PC-3 (cell line): ENCODE measurements around the gene TWIST2. TPM values are rescaled to one million over a fixed set of nuclear protein-coding genes. Genes with fewer than 3 reads are reported as not detected.

Source experiments
- ATAC-seq: fragments of 200-7000 bp; cut with Tn5 transposase; 2 replicates; pipeline ENCODE4 v1.9.1; 2020; ENCODE audit warnings: mild to moderate bottlenecking, moderate library complexity
- BruUV-seq: library from RNA; stranded (reverse); fragments of 400-500 nt; replicated peaks from 2 replicates; lab custom pipeline; 2021; lab: Mats Ljungman, UMichigan
- CTCF ChIA-PET: fragments of 300-600 bp; sonication (Branson Sonifier 250); formaldehyde crosslinking; loops from one replicate; lab custom pipeline; 2022; ENCODE audit warnings: antibody characterized with exemption; lab: Charles Lee
- POLR2A ChIA-PET: fragments of 300-600 bp; sonication (Branson Sonifier 250); formaldehyde crosslinking; loops from one replicate; lab custom pipeline; 2022; ENCODE audit warnings: antibody characterized with exemption; ENCODE audit not compliant: unreplicated experiment; lab: Charles Lee
- DNase-seq: peaks from one replicate; pipeline ENCODE4 v3.0.0-alpha.2; 2015
- H2AFZ ChIP-seq: fragments of 300-600 bp; sonication (generic); 2 replicates; pipeline ENCODE4 v1.6.0; 2016; ENCODE audit warnings: antibody characterized with exemption, low read length
- H3F3A ChIP-seq: fragments of 300-600 bp; sonication (generic); one replicate; pipeline ENCODE4 v1.6.0; 2017; ENCODE audit warnings: antibody characterized with exemption, low read length, control low read depth, mild to moderate bottlenecking; ENCODE audit not compliant: unreplicated experiment
- H3K27ac ChIP-seq: fragments of 300-600 bp; sonication (generic); 2 replicates; pipeline ENCODE4 v1.5.1; 2016; ENCODE audit warnings: mild to moderate bottlenecking, low read length
- H3K27me3 ChIP-seq: fragments of 300-600 bp; sonication (generic); 2 replicates; pipeline ENCODE4 v1.6.1; 2016; ENCODE audit warnings: low read length, mixed read lengths
- H3K36me3 ChIP-seq: fragments of 300-600 bp; sonication (generic); 2 replicates; pipeline ENCODE4 v1.6.1; 2016; ENCODE audit warnings: low read depth, mixed run types, low read length, mixed read lengths
- H3K4me1 ChIP-seq: fragments of 300-600 bp; sonication (generic); 2 replicates; pipeline ENCODE4 v1.5.1; 2016; ENCODE audit warnings: low read length; ENCODE audit not compliant: insufficient read depth
- H3K4me2 ChIP-seq: fragments of 300-600 bp; sonication (generic); 2 replicates; pipeline ENCODE4 v1.6.0; 2016; ENCODE audit warnings: low read length
- H3K4me3 ChIP-seq: fragments of 300-600 bp; sonication (generic); 2 replicates; pipeline ENCODE4 v1.5.1; 2016; ENCODE audit warnings: mild to moderate bottlenecking, low read length, mixed read lengths
- H3K79me2 ChIP-seq: fragments of 300-600 bp; sonication (generic); 2 replicates; pipeline ENCODE4 v1.6.1; 2017; ENCODE audit warnings: low read length, mixed read lengths
- H3K9ac ChIP-seq: fragments of 300-600 bp; sonication (generic); 2 replicates; pipeline ENCODE4 v1.6.0; 2016; ENCODE audit warnings: mild to moderate bottlenecking, low read length
- H3K9me2 ChIP-seq: fragments of 300-600 bp; sonication (generic); replicated peaks from 2 replicates; pipeline ENCODE4 v1.6.1; 2016; ENCODE audit warnings: mixed run types, low read length, mixed read lengths
- H3K9me3 ChIP-seq: fragments of 300-600 bp; sonication (generic); 2 replicates; pipeline ENCODE4 v1.6.1; 2016; ENCODE audit warnings: low read length, mixed read lengths
- H4K20me1 ChIP-seq: fragments of 300-600 bp; sonication (generic); 2 replicates; pipeline ENCODE4 v1.6.1; 2016; ENCODE audit warnings: low read length, mixed read lengths
- CTCF ChIP-seq: fragments of 300-600 bp; sonication (generic); conservative IDR thresholded peaks from 2 replicates; pipeline ENCODE4 v1.5.1; 2017; ENCODE audit warnings: antibody characterized with exemption, low read depth, mild to moderate bottlenecking, low read length
- EZH2 ChIP-seq: fragments of 300-600 bp; sonication (generic); IDR thresholded peaks from one replicate; pipeline ENCODE4 v1.6.1; 2017; ENCODE audit warnings: antibody characterized with exemption, mild to moderate bottlenecking, low read length; ENCODE audit not compliant: unreplicated experiment
- EZH2phosphoT487 ChIP-seq: fragments of 300-600 bp; sonication (generic); IDR thresholded peaks from 2 replicates; pipeline ENCODE4 v1.6.1; 2018; ENCODE audit warnings: mild to moderate bottlenecking, antibody characterized with exemption, low read length, borderline replicate concordance
- intact Hi-C: fragments of 100-400 bp; cut with micrococcal nuclease; formaldehyde crosslinking; loops from 2 replicates; pipeline ENCODE4 v1.9.0; 2023
- total RNA-seq: library from RNA; depleted of rRNA; stranded (reverse); fragments of >200 nt; gene quantifications from 2 replicates; pipeline ENCODE4 v1.2.3, GENCODE V29; 2014

The TWIST2 gene
- total RNA-seq, 1 experiment from 2014 or later, result 4.4 TPM

GRCh38 chr2:238894950-238895298 is 47.0 kb downstream of the TWIST2 start:
- H3K36me3 ChIP-seq, result no peaks in the 10 kb centered on the region
- ChIA-PET POLR2A (no interaction called here), CTCF (no interaction called here)
- no peaks in the 10 kb centered on the region for H4K20me1 ChIP-seq
- H3K27me3 ChIP-seq, result no peaks in the 10 kb centered on the region
- no peak overlapping the region for H3K27ac ChIP-seq
- TF ChIP-seq EZH2phosphoT487 (no peak), CTCF (no peak), EZH2 (no peak)
- no peaks in the 10 kb centered on the region for H3F3A ChIP-seq
- H3K79me2 ChIP-seq, result no peaks in the 10 kb centered on the region
- BruUV-seq, result no TSS peak
- intact Hi-C loops, result no loop called here
- no peak overlapping the region for H3K4me2 ChIP-seq
- H3K4me1 ChIP-seq, result no peaks in the 10 kb centered on the region
- ATAC-seq, result no peak
- DNase-seq, result no peak
- H2AFZ ChIP-seq, result no peak overlapping the region
- H3K4me3 ChIP-seq, result no peak overlapping the region
- H3K9ac ChIP-seq, result no peak overlapping the region
- H3K9me3 ChIP-seq, result no peaks in the 10 kb centered on the region
- no peaks in the 10 kb centered on the region for H3K9me2 ChIP-seq

GRCh38 chr2:238895361-238895882 is 47.5 kb downstream of the TWIST2 start:
- no peak for TF ChIP-seq EZH2
- no peak for TF ChIP-seq CTCF
- TF ChIP-seq EZH2phosphoT487, result no peak
- Histone ChIP-seq H2AFZ (no peak overlapping the region), H4K20me1 (no peaks in the 10 kb centered on the region), H3K36me3 (no peaks in the 10 kb centered on the region), H3K9ac (no peak overlapping the region), H3K4me3 (no peak overlapping the region), H3K9me3 (no peaks in the 10 kb centered on the region), H3K79me2 (no peaks in the 10 kb centered on the region), H3K4me2 (no peak overlapping the region), H3K27me3 (no peaks in the 10 kb centered on the region), H3K27ac (no peak overlapping the region), H3K4me1 (no peaks in the 10 kb centered on the region), H3F3A (no peaks in the 10 kb centered on the region), H3K9me2 (no peaks in the 10 kb centered on the region)
- intact Hi-C loops, result no loop called here
- CTCF ChIA-PET, result no interaction called here
- no TSS peak for BruUV-seq
- ATAC-seq (no peak), DNase-seq (no peak)
- POLR2A ChIA-PET, result no interaction called here

- Histone ChIP-seq H4K20me1 (no peaks in the 10 kb centered on the region), H3K4me2 (no peak overlapping the region), H3K4me3 (no peak overlapping the region), H3K79me2 (no peaks in the 10 kb centered on the region), H3K27ac (no peak overlapping the region), H2AFZ (no peak overlapping the region), H3K4me1 (no peaks in the 10 kb centered on the region), H3F3A (no peaks in the 10 kb centered on the region), H3K9me2 (no peaks in the 10 kb centered on the region), H3K9me3 (no peaks in the 10 kb centered on the region), H3K36me3 (no peaks in the 10 kb centered on the region), H3K27me3 (no peaks in the 10 kb centered on the region), H3K9ac (no peak overlapping the region)
- CTCF ChIA-PET, result no interaction called here
- DNase-seq (no peak), ATAC-seq (no peak)
- BruUV-seq, result no TSS peak
- intact Hi-C loops, result no loop called here
- POLR2A ChIA-PET, result no interaction called here
- TF ChIP-seq CTCF (no peak), EZH2 (no peak), EZH2phosphoT487 (no peak)
These were observed 48.2 kb downstream of the TWIST2 start for GRCh38 chr2:238895891-238896600.
